Spleen (tissue), 7 donors: Measurements from ENCODE around the gene KCNJ16.

Experiments used
- CTCF ChIP-seq, 11 experiments: fragments of 200-600 bp in 7 of 11; fragments of 450-650 bp in 4 of 11; sonication (generic) in 4 of 11; IDR thresholded peaks in 8 of 11; conservative IDR thresholded peaks in 3 of 11; 1 replicate in 7 of 11; 2 replicates in 4 of 11; pipeline versions ENCODE4 v1.4.0 to v1.8.0; 2016 to 2021; ENCODE audit warnings: antibody characterized with exemption in 11 of 11, inconsistent platforms in 4 of 11, mild to moderate bottlenecking in 1 of 11
- POLR2A ChIP-seq, 3 donors: fragments of 450-650 bp; IDR thresholded peaks; one replicate each; pipeline ENCODE4 v1.5.1; 2017; ENCODE audit warnings: antibody characterized with exemption in 3 of 3, mild to moderate bottlenecking in 1 of 3
- POLR2AphosphoS5 ChIP-seq, 3 donors: sonication (generic); formaldehyde crosslinking; IDR thresholded peaks; one replicate each; pipeline ENCODE4 v1.5.1; 2017; ENCODE audit warnings: antibody characterized with exemption in 3 of 3
- donor health status: DM: no; HTN: no; CAD: no; lungs with moderate emphysema.
- donor health status: DM: no; HTN: no; CAD: no.
- donor health status: DM: no; HTN: no; CAD: no.

GRCh38 chr17:70081885-70082284 lies 6.9 kb downstream of the KCNJ16 start:
- TF ChIP-seq CTCF (IDR thresholded peaks at IDR 0.05 in 8 of 11, conservative IDR thresholded peaks at IDR 0.05 in 3 of 11) (no peak), POLR2A (IDR thresholded peaks at IDR 0.05) (no peak), POLR2AphosphoS5 (IDR thresholded peaks at IDR 0.05) (no peak)
